DMS53 treated with DMSO at 0.1 percent for 48 hours (cell line): ENCODE measurements around the gene EFCAB7.

Experiments
- DNase-seq: peaks from one replicate; lab custom pipeline; 2025; ENCODE audit not compliant: unreplicated experiment; lab: John Stamatoyannopoulos, UW

EFCAB7 gene, protein sequence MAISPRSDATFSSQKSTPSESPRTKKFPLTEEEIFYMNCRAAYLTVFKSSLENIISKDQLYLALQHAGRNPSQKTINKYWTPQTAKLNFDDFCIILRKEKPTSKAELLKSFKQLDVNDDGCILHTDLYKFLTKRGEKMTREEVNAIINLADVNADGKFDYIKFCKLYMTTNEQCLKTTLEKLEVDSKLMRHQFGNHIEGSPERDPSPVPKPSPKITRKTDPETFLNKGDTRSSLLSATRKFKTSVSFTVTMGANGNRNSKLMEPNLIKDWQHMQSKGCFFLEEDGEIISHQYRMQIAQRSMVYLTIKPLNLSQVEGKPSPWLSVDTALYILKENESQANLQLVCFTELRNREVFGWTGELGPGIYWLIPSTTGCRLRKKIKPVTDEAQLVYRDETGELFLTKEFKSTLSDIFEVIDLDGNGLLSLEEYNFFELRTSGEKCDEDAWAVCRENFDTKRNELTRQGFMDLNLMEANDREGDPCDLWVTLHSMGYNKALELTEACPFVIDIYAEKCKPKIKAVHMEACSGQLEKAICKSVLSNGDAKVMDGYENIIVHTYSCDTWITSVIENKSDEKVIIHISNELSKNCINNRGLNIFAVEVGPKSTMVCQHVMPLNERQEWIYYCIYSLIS

GRCh38 chr1:63522891-63523728 is at the start of gene EFCAB7, which contains the start of gene ITGB3BP:
EFCAB7 (plus strand) TSS chr1:63523525; CDS start chr1:63525573, 2,048 bp downstream.
ITGB3BP (minus strand) TSS chr1:63523225; CDS start chr1:63523133, 92 bp downstream.
- peak; percentile 99 for DNase-seq

DNA sequence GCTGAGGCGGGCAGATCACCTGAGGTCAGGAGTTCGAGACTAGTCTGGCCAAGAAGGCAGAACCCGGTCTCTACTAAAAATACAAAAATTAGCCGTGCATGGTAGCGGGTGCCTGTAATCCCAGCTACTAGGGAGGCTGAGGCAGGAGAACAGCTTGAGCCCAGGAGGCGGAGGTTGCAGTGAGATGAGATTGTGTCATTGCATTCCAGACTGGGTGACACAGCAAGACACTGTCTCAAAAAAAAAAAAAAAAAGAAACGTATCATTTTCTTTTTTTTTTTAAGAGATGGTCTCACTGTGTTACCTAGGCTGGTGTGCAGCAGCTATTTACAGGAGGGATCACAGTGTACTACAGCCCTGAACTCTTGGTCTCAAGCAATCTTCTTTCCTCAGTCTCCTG is 47.6 kb upstream of the EFCAB7 start:
- no peak for DNase-seq

DNA sequence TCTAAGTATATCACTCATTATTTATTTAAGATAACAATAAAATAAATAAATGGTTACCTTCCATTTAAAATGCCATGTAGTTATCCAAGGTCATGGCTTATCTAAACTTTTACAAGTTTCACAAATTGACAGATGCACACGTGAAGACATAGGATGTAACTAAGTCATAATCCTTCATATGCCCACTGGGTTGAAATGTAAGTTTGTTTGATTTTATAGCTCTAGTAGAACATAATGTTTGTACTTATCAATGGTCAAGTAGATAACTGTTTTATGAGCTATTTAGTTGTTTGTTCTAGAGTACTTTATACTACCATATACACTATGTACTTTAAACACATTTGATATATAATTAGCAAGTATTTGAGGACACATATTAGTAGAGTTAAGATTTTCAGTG is 43.3 kb upstream of the EFCAB7 start:
- DNase-seq = no peak

- no peak for DNase-seq
These were observed 36.7 kb upstream of the EFCAB7 start for GRCh38 chr1:63486629-63487028.

DNA sequence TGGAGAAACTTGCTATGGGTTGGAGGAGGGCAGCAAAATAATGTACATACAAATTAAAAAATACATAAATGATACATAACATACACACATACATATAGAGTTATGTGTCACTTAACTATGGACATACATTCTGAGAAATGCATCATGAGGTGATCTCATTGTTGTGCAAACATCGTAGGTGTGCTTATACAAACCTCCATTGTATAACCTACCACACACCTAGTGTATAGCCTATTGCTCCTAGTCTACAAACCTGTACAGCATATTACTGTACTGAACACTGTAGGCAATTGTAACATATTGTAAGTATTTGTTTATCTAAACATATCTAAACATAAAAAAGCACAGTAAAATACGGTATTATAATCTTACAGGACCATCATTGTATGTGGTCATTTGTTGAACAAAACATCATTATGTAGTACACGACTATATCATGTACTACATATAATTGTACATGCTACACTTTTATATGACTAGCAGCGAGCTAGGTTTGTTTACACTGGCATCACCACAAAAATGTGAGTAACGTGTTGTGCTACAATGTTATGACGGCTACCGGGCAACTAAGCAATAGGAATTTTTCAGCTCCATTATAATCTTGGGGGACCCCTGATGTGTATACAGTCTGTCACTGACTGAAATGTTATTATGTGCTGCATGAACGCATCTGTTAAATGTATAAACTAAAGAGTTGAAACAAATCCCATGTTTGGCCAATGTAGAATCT is 35.8 kb upstream of the EFCAB7 start:
- peak; percentile 50 for DNase-seq

DNA sequence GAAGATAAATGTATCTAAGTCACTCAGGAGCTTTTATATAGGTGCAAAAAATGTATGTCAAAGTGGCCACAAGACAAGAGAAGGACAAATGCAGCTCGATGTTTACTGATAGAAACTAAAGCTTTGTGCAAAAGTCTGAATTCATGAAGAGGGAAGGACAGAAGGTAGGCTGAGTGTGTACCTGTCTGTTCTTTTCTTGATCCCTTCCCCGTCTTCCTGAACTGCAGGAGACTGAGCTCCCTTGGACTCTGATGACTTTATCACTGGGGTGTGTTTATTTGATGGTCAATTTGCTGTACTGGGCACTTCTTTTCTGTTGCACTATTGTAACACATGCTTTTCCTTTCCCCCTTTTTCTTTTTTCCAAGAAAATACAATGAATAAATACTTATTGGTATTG is 25.7 kb upstream of the EFCAB7 start:
- no peak for DNase-seq

DNA sequence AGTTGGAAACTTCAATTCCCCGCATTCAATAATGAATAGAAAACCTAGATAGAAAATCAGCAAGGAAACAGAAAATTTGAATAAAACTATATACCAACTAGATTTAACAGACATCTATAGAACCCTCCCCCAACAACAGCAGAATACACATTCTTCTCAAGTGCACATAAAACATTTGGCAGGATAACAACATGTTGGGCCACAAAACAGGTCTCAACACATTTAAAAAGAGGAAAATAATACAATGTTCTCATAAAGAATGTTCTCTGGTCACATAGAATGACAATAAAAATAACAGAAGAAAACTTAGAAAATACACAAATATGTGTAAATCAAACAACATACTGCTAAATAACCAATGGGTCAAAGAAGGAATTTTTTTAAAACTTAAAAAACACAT is 25.2 kb upstream of the EFCAB7 start:
- no peak for DNase-seq

DNA sequence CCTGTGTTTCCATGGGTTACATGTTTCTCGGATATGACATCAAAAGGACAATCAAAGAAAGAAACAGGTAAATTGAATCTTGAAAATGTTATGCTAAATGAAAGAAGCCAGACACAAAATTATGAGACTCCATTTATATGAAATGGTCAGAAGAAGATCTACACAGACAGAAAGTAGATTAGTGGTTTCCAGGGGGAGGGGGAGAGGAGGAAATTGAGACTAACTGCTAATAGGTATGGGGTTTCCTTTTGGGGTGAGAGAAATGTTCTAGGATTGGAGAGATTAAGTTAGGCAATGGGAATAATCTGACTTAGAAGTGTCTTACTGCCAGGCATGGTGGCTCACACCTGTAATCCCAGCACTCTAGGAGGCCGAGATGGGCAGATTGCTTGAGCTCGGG is 22.1 kb upstream of the EFCAB7 start:
- no peak for DNase-seq

- no peak for DNase-seq
These were observed 16.5 kb upstream of the EFCAB7 start for GRCh38 chr1:63506782-63507181.

DNA sequence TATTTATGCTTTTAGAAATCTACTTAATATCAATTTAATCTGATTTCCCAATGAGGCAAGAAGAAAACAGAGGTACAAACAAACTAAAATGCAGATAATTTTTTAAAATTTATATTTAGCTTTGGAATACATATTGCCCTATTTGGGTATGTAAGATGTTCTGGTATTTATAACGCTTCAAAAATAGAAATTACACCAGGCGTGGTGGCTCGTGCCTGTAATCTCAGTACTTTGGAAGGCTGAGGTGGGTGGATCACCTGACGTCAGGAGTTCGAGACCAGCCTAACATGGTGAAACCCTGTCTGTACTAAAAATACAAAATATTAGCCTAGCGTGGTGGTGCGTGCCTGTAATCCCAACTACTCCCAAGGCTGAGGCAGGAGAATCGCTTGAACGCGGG is 13.6 kb upstream of the EFCAB7 start:
- DNase-seq = no peak

GRCh38 chr1:63512584-63512983 is 10.7 kb upstream of the EFCAB7 start:
- DNase-seq = no peak

GRCh38 chr1:63516629-63517028 is 6.7 kb upstream of the EFCAB7 start:
- DNase-seq = no peak

DNA sequence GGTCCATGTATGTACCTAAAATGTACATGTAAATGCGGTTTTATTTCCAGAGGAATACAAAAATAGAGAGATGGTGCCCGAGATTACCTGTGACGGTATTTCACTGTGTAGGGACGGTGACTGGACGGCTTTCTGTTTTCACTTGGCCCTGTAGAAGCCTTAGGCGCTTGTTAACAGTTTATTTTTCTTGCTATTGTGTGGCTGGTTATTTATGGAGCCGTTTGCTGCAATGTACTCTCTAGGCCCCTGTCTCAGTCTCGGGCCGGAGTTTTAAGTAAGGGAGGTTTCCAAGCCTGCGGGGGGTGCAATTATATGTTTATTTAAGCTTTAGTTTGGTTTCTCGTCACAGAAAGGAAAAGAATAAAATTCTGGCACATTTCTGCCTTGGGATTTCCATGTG is 413 bp downstream of the EFCAB7 start:
- DNase-seq = peak; percentile 86

DNA sequence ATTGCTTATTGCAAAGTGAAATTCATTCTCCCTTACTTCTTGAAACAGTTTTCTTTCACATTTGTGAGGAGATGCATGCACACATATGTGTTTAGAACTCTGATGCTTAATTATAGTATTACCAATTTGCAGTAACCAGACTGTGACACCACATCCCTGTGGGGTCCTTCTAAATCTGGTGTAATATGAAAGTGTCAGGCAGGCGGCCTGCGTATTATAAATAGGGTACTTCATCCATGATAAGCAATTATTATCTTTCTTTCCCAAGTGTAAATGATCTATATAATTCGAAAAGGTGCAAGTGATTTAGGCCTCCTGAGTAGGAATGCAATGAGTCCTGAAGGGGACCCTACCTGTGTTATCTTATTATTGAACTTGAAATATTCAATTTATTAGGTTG is 876 bp downstream of the EFCAB7 start:
- DNase-seq = no peak

- no peak for DNase-seq
These were observed 9.4 kb downstream of the EFCAB7 start for GRCh38 chr1:63532727-63533126.

- DNase-seq = peak; percentile 28
These were observed 10.6 kb downstream of the EFCAB7 start for GRCh38 chr1:63533931-63534330.

DNA sequence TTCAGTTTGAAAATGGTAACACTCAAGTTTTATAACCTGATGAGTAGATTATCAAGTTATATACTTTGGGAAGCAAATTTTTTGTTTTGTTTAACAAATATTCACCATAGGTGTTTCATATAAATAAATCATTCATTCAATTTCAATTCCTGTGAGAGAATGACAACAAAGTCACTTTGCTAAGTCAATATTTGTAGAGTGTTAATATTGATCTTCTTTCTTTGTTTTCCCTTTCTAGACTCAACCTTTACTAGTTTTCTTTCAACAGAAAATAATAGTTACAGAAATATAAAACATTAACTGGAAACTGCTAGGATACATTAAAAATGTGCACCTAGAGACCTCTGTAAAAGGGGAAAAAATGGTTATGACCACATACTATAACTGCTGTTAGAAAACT is 11.1 kb downstream of the EFCAB7 start:
- DNase-seq = no peak

DNA sequence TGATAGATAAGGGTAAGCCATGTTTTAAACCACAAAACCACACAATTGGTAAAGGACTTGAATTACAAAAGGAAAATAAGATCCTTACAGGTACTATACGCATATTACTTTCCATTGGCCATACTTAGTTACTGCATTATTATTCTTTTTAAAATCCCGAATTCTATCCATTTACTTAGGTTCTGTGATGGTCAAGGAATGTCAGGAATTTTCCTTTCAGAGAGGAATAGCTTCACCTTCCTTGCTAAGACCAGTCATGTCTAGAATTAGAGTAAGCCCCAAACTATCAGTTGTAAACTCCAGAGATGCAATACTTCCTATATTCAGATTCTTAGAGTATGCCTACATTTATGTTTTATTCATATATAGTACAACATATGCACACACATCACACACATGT is 13.7 kb downstream of the EFCAB7 start:
- DNase-seq = no peak

- peak; percentile 27 for DNase-seq
These were observed 14.6 kb downstream of the EFCAB7 start for GRCh38 chr1:63537940-63538339.

DNA sequence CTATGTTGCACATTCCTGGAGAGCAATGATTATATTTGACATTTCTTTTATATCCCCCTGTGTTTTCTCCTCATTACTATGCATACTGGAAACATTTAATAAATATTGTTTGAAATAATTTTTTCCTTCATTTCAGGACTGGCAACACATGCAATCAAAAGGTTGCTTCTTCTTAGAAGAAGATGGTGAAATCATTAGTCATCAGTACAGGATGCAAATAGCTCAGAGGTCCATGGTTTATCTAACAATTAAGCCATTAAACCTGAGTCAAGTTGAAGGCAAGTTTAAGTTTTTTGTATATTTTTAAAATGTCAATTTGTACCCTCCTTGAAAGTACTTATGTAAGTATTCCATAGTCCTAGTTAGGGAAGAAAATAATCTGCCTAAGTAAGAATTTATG is 22.5 kb downstream of the EFCAB7 start:
- DNase-seq = no peak
